Lung (tissue), 12 donors: ENCODE measurements around the gene CSF1R. TPM values are rescaled to one million over a fixed set of nuclear protein-coding genes. Genes with fewer than 3 reads are reported as not detected.
A peak's percentile ranks its signal among the peaks of the same experiment; 100 is the strongest.

Source experiments
- ATAC-seq: fragments of 200-7000 bp; cut with Tn5 transposase; one replicate; pipeline ENCODE4 v1.9.1; 2020; ENCODE audit warnings: moderate number of reproducible peaks; ENCODE audit not compliant: insufficient read depth, low FRiP score
- DNase-seq, 3 donors: peaks; one replicate each; pipeline ENCODE4 v3.0.0-alpha.2; 2013 to 2017
- H3K27ac ChIP-seq, 2 donors: one replicate each; pipeline ENCODE4 v1.5.1; 2013; ENCODE audit warnings: mild to moderate bottlenecking in 2 of 2, moderate library complexity in 2 of 2, control low read depth in 1 of 2, inconsistent platforms in 1 of 2, low read depth in 1 of 2, low read length in 1 of 2
- H3K27me3 ChIP-seq, 3 donors: one replicate each; pipeline ENCODE4 v1.5.1; 2013; ENCODE audit warnings: low read length in 2 of 3; ENCODE audit not compliant: control insufficient read depth in 3 of 3, insufficient read depth in 3 of 3
- H3K36me3 ChIP-seq, 4 donors: one replicate each; pipeline ENCODE4 v1.5.1; 2013; ENCODE audit warnings: low read length in 4 of 4, mild to moderate bottlenecking in 1 of 4, moderate library complexity in 1 of 4; ENCODE audit not compliant: control insufficient read depth in 4 of 4, insufficient read depth in 4 of 4
- H3K4me1 ChIP-seq, 5 donors: one replicate each; pipeline ENCODE4 v1.5.1; 2013; ENCODE audit warnings: low read length in 5 of 5, mild to moderate bottlenecking in 2 of 5, moderate library complexity in 1 of 5; ENCODE audit not compliant: control insufficient read depth in 5 of 5, insufficient read depth in 5 of 5
- H3K4me3 ChIP-seq: one replicate; pipeline ENCODE4 v1.5.1; 2013; ENCODE audit warnings: mild to moderate bottlenecking, control low read depth, moderate library complexity
- H3K9ac ChIP-seq, 2 donors: one replicate each; pipeline ENCODE4 v1.5.1; 2013; ENCODE audit warnings: low read length in 2 of 2, control low read depth in 1 of 2; ENCODE audit not compliant: insufficient read depth in 1 of 2
- H3K9me3 ChIP-seq, 4 donors: one replicate each; pipeline ENCODE4 v1.5.1; 2013; ENCODE audit warnings: low read length in 3 of 4, mild to moderate bottlenecking in 1 of 4, moderate library complexity in 1 of 4; ENCODE audit not compliant: control insufficient read depth in 4 of 4, insufficient read depth in 3 of 4
- WGBS, 2 donors: extraction: QIAGEN DNeasy Blood & Tissue Kit; methylation state at CpG; one replicate each; pipeline ENCODE4 v1.1.7; 2013; 5-methylcytosine and 5-hydroxymethylcytosine counted together
- polyA plus RNA-seq, 2 donors: library from polyadenylated mRNA; stranded (reverse); fragments of 200-250 nt; gene quantifications; one replicate each; pipeline ENCODE4 v1.2.1, GENCODE V29; 2013
- total RNA-seq, 2 donors: library from RNA; depleted of rRNA in 1 of 2; stranded (reverse); fragments of >200 nt in 1 of 2; gene quantifications; one replicate each; pipeline ENCODE4 v1.2.1, GENCODE V29; 2014 to 2021
- TF ChIP-seq, protein P1 (sequence below): IDR thresholded peaks from 2 replicates; pipeline ENCODE4 v1.5.1; 2012; ENCODE audit warnings: mild to moderate bottlenecking; ENCODE audit errors: control extremely low read depth, extremely low read depth
- donor health status: control.
- donor health status: control.
- donor health status: Bipolar disorder and iron deficiency.
- donor health status: healthy.
- donor health status: DM: yes; HTN: yes; CAD: no.

Gene CSF1R
- total and polyA plus RNA-seq, 4 donors = 13.0 to 65.0 (median 40.7) TPM

- TF ChIP-seq, protein P1, sequence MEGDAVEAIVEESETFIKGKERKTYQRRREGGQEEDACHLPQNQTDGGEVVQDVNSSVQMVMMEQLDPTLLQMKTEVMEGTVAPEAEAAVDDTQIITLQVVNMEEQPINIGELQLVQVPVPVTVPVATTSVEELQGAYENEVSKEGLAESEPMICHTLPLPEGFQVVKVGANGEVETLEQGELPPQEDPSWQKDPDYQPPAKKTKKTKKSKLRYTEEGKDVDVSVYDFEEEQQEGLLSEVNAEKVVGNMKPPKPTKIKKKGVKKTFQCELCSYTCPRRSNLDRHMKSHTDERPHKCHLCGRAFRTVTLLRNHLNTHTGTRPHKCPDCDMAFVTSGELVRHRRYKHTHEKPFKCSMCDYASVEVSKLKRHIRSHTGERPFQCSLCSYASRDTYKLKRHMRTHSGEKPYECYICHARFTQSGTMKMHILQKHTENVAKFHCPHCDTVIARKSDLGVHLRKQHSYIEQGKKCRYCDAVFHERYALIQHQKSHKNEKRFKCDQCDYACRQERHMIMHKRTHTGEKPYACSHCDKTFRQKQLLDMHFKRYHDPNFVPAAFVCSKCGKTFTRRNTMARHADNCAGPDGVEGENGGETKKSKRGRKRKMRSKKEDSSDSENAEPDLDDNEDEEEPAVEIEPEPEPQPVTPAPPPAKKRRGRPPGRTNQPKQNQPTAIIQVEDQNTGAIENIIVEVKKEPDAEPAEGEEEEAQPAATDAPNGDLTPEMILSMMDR = no peak
- no peak for DNase-seq
- Histone ChIP-seq H3K27ac (no peak overlapping the region), H3K9ac (no peak overlapping the region), H3K4me3 (no peak overlapping the region), H3K27me3 (peaks cover 0 to 2% (median 0%) of the 10 kb centered on the region in 3 donors), H3K36me3 (peaks cover 0 to 1% (median 0%) of the 10 kb centered on the region in 4 donors), H3K4me1 (peaks cover 0 to 7% (median 0%) of the 10 kb centered on the region in 5 donors), H3K9me3 (no peaks in the 10 kb centered on the region)
- ATAC-seq = no peak
- WGBS, 2 donors = 73 to 82% methylated on average over 2 of the region's 2 CpGs
These were observed 19.4 kb downstream of the CSF1R start for GRCh38 chr5:150066901-150067396.

- peaks cover 0 to 2% (median 0%) of the 10 kb centered on the region in 3 donors for H3K27me3 ChIP-seq
- ATAC-seq = no peak
- H3K36me3 ChIP-seq = peaks cover 0 to 1% (median 0%) of the 10 kb centered on the region in 4 donors
- TF ChIP-seq, protein P1 = no peak
- H3K9ac ChIP-seq = no peak overlapping the region
- peaks cover 0 to 7% (median 0%) of the 10 kb centered on the region in 5 donors for H3K4me1 ChIP-seq
- no peak overlapping the region for H3K27ac ChIP-seq
- H3K9me3 ChIP-seq = no peaks in the 10 kb centered on the region
- no peak overlapping the region for H3K4me3 ChIP-seq
- no peak for DNase-seq
- WGBS, 2 donors = 96 to 97% methylated on average over 5 of the region's 5 CpGs
These were observed 19.9 kb downstream of the CSF1R start for GRCh38 chr5:150066436-150066835.

GRCh38 chr5:150065886-150066285 lies 20.5 kb downstream of the CSF1R start:
- no peak overlapping the region for H3K27ac ChIP-seq
- DNase-seq = no peak

More at GRCh38 chr5:150065886-150066285, 20.5 kb downstream of the CSF1R start:
- TF ChIP-seq, protein P1 = no peak
- Histone ChIP-seq H3K4me1 (peaks cover 0 to 7% (median 0%) of the 10 kb centered on the region in 5 donors), H3K27me3 (peaks cover 0 to 2% (median 0%) of the 10 kb centered on the region in 3 donors), H3K9ac (no peak overlapping the region), H3K4me3 (no peak overlapping the region), H3K36me3 (peaks cover 0 to 1% (median 0%) of the 10 kb centered on the region in 4 donors), H3K9me3 (no peaks in the 10 kb centered on the region)
- peak; percentile 32 for ATAC-seq
- WGBS, 2 donors = 52 to 61% methylated on average over 10 of the region's 10 CpGs
